Activated naive CD4-positive, alpha-beta T cell treated with anti-CD3 and anti-CD28 coated beads for 36 hours (primary cell): ENCODE data around the gene PSMC6. TPM values are rescaled to one million over a fixed set of nuclear protein-coding genes. Genes with fewer than 3 reads are reported as not detected.
A peak's percentile ranks its signal among the peaks of the same experiment; 100 is the strongest.
"Not testable (repeated sequence)": the region's sequence is repeated elsewhere in the genome, so short reads cannot be mapped to it uniquely, and the experiment has no call there.

Experiments used
- CTCF ChIA-PET: fragments of 350-600 bp; sonication (Branson Sonifier 250); formaldehyde crosslinking; loops from one replicate; lab custom pipeline; 2021; ENCODE audit warnings: antibody characterized with exemption; lab: Charles Lee
- DNase-seq: peaks from one replicate; pipeline ENCODE4 v3.0.0-alpha.2; 2020
- H3K27ac Mint-ChIP-seq: one replicate; pipeline ENCODE4 v1.8.0; 2021; ENCODE audit warnings: mild to moderate bottlenecking, mixed read lengths
- H3K27me3 Mint-ChIP-seq: one replicate; pipeline ENCODE4 v1.8.0; 2021; ENCODE audit warnings: low read depth, mixed read lengths
- H3K36me3 Mint-ChIP-seq: one replicate; pipeline ENCODE4 v1.8.0; 2021; ENCODE audit warnings: low read depth, mixed read lengths
- H3K4me1 Mint-ChIP-seq: one replicate; pipeline ENCODE4 v1.8.0; 2021; ENCODE audit warnings: low read depth, mixed read lengths
- H3K4me3 Mint-ChIP-seq: one replicate; pipeline ENCODE4 v1.8.0; 2021; ENCODE audit warnings: mild to moderate bottlenecking, moderate library complexity, mixed read lengths
- H3K9me3 Mint-ChIP-seq: one replicate; pipeline ENCODE4 v1.8.0; 2021; ENCODE audit warnings: mixed read lengths
- intact Hi-C: fragments of 100-400 bp; cut with micrococcal nuclease; formaldehyde crosslinking; loops from one replicate; pipeline ENCODE4 v1.15.1; 2023
- total RNA-seq, 2 experiments: library from RNA; stranded (reverse); gene quantifications; one replicate each; pipeline ENCODE4 v1.2.3, GENCODE V29; 2021

PSMC6 gene
- total RNA-seq, 2 experiments from 2014 or later = 103 to 114 TPM

GRCh38 chr14:52755607-52756316, 48.8 kb downstream of the PSMC6 start:
- intact Hi-C loops = no loop called here
- Mint-ChIP-seq H3K9me3 (no peaks in the 10 kb centered on the region), H3K27ac (no peak overlapping the region), H3K4me3 (no peak overlapping the region), H3K4me1 (no peaks in the 10 kb centered on the region), H3K27me3 (no peaks in the 10 kb centered on the region), H3K36me3 (peaks cover 6% of the 10 kb centered on the region)
- CTCF ChIA-PET = no interaction called here
- DNase-seq = no peak

- Mint-ChIP-seq H3K27me3 (no peaks in the 10 kb centered on the region), H3K4me1 (peaks cover 12% of the 10 kb centered on the region), H3K4me3 (no peak overlapping the region), H3K27ac (no peak overlapping the region), H3K36me3 (peaks cover 10% of the 10 kb centered on the region), H3K9me3 (no peaks in the 10 kb centered on the region)
- intact Hi-C loops = no loop called here
- no peak for DNase-seq
- CTCF ChIA-PET = interaction anchor here (0.8 kb wide), 1 partner anchor 13 kb away, joined by 3 read pairs; no protein-coding TSS in a partner anchor
These were observed 52.1 kb downstream of the PSMC6 start for GRCh38 chr14:52759145-52759544.

GRCh38 chr14:52762923-52763322, 55.9 kb downstream of the PSMC6 start:
- H3K4me3 Mint-ChIP-seq, intact Hi-C loops, H3K27me3 Mint-ChIP-seq, H3K9me3 Mint-ChIP-seq, H3K27ac Mint-ChIP-seq, CTCF ChIA-PET, DNase-seq: not testable (repeated sequence)
- H3K36me3 Mint-ChIP-seq = peaks cover 12% of the 10 kb centered on the region
- peaks cover 16% of the 10 kb centered on the region for H3K4me1 Mint-ChIP-seq

- no peaks in the 10 kb centered on the region for H3K27me3 Mint-ChIP-seq
- CTCF ChIA-PET = interaction anchor here (0.6 to 0.7 kb wide), 2 partner anchors 241 to 312 kb away, joined by 3 read pairs; no protein-coding TSS in a partner anchor
- no peaks in the 10 kb centered on the region for H3K9me3 Mint-ChIP-seq
- DNase-seq = no peak
- no peak overlapping the region for H3K4me3 Mint-ChIP-seq
- peaks cover 18% of the 10 kb centered on the region for H3K36me3 Mint-ChIP-seq
- H3K27ac Mint-ChIP-seq = no peak overlapping the region
- intact Hi-C loops = no loop called here
- peaks cover 25% of the 10 kb centered on the region for H3K4me1 Mint-ChIP-seq
These were observed 60.2 kb downstream of the PSMC6 start for GRCh38 chr14:52767058-52767833.

- Mint-ChIP-seq H3K27ac (peak overlapping the region; percentile 59), H3K9me3 (no peaks in the 10 kb centered on the region), H3K36me3 (peaks cover 20% of the 10 kb centered on the region), H3K4me3 (no peak overlapping the region), H3K27me3 (no peaks in the 10 kb centered on the region), H3K4me1 (peaks cover 11% of the 10 kb centered on the region)
- no peak for DNase-seq
- intact Hi-C loops = no loop called here
- CTCF ChIA-PET = interaction anchor here (0.6 kb wide), 1 partner anchor 556 kb away, joined by 3 read pairs; no protein-coding TSS in a partner anchor
These were observed 62.9 kb downstream of the PSMC6 start for GRCh38 chr14:52769887-52770286.

GRCh38 chr14:52776816-52777215, 69.8 kb downstream of the PSMC6 start:
- no peak for DNase-seq
- H3K27me3 Mint-ChIP-seq = no peaks in the 10 kb centered on the region
- no peaks in the 10 kb centered on the region for H3K9me3 Mint-ChIP-seq
- CTCF ChIA-PET = no interaction called here
- intact Hi-C loops = no loop called here
- H3K36me3 Mint-ChIP-seq = peaks cover 17% of the 10 kb centered on the region
- no peak overlapping the region for H3K27ac Mint-ChIP-seq
- H3K4me1 Mint-ChIP-seq = no peaks in the 10 kb centered on the region
- H3K4me3 Mint-ChIP-seq = no peak overlapping the region

Other genes with a start within 250 kb of the PSMC6 start
- 1 to 10 TPM; 4.5 to 4.6 TPM for gene TXNDC16, start 154.7 kb upstream of the PSMC6 start, total RNA-seq
- under 1 TPM in 1 of 2 experiments, not detected in 1; 0.07 TPM for gene GPR137C, start 154.4 kb upstream of the PSMC6 start, total RNA-seq
- gene ERO1A, start 11.6 kb upstream of the PSMC6 start, total RNA-seq = 10 to 100 TPM; 87.4 to 90.4 TPM
- gene STYX, start 23.0 kb downstream of the PSMC6 start, total RNA-seq = 10 to 100 TPM; 13.3 to 14.1 TPM
- 10 to 100 TPM; 26.1 to 26.9 TPM for gene GNPNAT1, start 84.4 kb downstream of the PSMC6 start, total RNA-seq
- 1 to 10 TPM; 2.8 to 3.0 TPM for gene FERMT2, start 243.8 kb downstream of the PSMC6 start, total RNA-seq